Neutrophil (primary cell): Measurements from ENCODE around the gene ARID3B.

Experiments
- H3K27ac ChIP-seq: fragments of 200-600 bp; sonication (generic); 2 replicates; pipeline ENCODE4 v1.5.1; 2016; ENCODE audit warnings: mild to moderate bottlenecking, moderate library complexity
- H3K27me3 ChIP-seq: fragments of 200-600 bp; sonication (generic); 2 replicates; pipeline ENCODE4 v1.6.0; 2016; ENCODE audit warnings: mild to moderate bottlenecking
- H3K36me3 ChIP-seq: fragments of 200-600 bp; sonication (generic); 2 replicates; pipeline ENCODE4 v1.5.1; 2017
- H3K4me1 ChIP-seq, 2 experiments: fragments of 200-600 bp in 1 of 2; sonication (generic) in 1 of 2; 1 replicate in 1 of 2; 2 replicates in 1 of 2; pipeline versions ENCODE4 v1.5.1 to v1.6.1; 2013 to 2016; ENCODE audit warnings: low read depth in 1 of 2, low read length in 1 of 2, mild to moderate bottlenecking in 1 of 2, moderate library complexity in 1 of 2; ENCODE audit not compliant: control insufficient read depth in 1 of 2, insufficient read depth in 1 of 2
- H3K4me3 ChIP-seq, 2 experiments: fragments of 200-600 bp in 1 of 2; sonication (generic) in 1 of 2; 1 replicate in 1 of 2; 2 replicates in 1 of 2; pipeline ENCODE4 v1.5.1; 2013 to 2016; ENCODE audit warnings: low read depth in 1 of 2, low read length in 1 of 2, mild to moderate bottlenecking in 1 of 2, moderate library complexity in 1 of 2
- H3K9me3 ChIP-seq: fragments of 200-600 bp; sonication (generic); 2 replicates; pipeline ENCODE4 v1.5.1; 2016
- CTCF ChIP-seq: fragments of 200-600 bp; sonication (generic); IDR thresholded peaks from 2 replicates; pipeline ENCODE4 v1.5.1; 2016; ENCODE audit warnings: antibody characterized with exemption

ARID3B gene

GRCh38 chr15:74540761-74541493 is at the start of gene ARID3B:
ARID3B (plus strand) TSS chr15:74541220; CDS start chr15:74543937, 2,717 bp downstream.
- H3K4me1 ChIP-seq: peaks cover 43 to 49% of the 10 kb centered on the region in 2 experiments
- peak within 1 kb of the TSS; percentile 81 to 94 for H3K4me3 ChIP-seq
- no peaks in the 10 kb centered on the region for H3K27me3 ChIP-seq
- peak within 1 kb of the TSS; percentile 93 for H3K27ac ChIP-seq
- peak; percentile 21 for TF ChIP-seq CTCF
- H3K36me3 ChIP-seq: peaks cover 22% of the 10 kb centered on the region
- H3K9me3 ChIP-seq: no peaks in the 10 kb centered on the region

- H3K4me3 ChIP-seq: no peak overlapping the region
- no peak overlapping the region for H3K27ac ChIP-seq
- H3K4me1 ChIP-seq: no peaks in the 10 kb centered on the region
- H3K36me3 ChIP-seq: no peaks in the 10 kb centered on the region
- H3K27me3 ChIP-seq: no peaks in the 10 kb centered on the region
- H3K9me3 ChIP-seq: no peaks in the 10 kb centered on the region
- TF ChIP-seq CTCF: no peak
These were observed 44.4 kb upstream of the ARID3B start for GRCh38 chr15:74496648-74497047.

- Histone ChIP-seq H3K27me3 (no peaks in the 10 kb centered on the region), H3K4me1 (no peaks in the 10 kb centered on the region), H3K9me3 (no peaks in the 10 kb centered on the region), H3K27ac (no peak overlapping the region), H3K36me3 (no peaks in the 10 kb centered on the region), H3K4me3 (no peak overlapping the region)
- TF ChIP-seq CTCF: no peak
These were observed 43.4 kb upstream of the ARID3B start for GRCh38 chr15:74497584-74497983.

- no peak overlapping the region for H3K4me3 ChIP-seq
- no peaks in the 10 kb centered on the region for H3K4me1 ChIP-seq
- H3K36me3 ChIP-seq: no peaks in the 10 kb centered on the region
- H3K27me3 ChIP-seq: no peaks in the 10 kb centered on the region
- H3K27ac ChIP-seq: no peak overlapping the region
- no peak for TF ChIP-seq CTCF
- H3K9me3 ChIP-seq: no peaks in the 10 kb centered on the region
These were observed 41.7 kb upstream of the ARID3B start for GRCh38 chr15:74499366-74499765.

- no peaks in the 10 kb centered on the region for H3K36me3 ChIP-seq
- no peaks in the 10 kb centered on the region for H3K4me1 ChIP-seq
- no peak overlapping the region for H3K4me3 ChIP-seq
- no peaks in the 10 kb centered on the region for H3K9me3 ChIP-seq
- H3K27ac ChIP-seq: no peak overlapping the region
- no peak for TF ChIP-seq CTCF
- no peaks in the 10 kb centered on the region for H3K27me3 ChIP-seq
These were observed 40.6 kb upstream of the ARID3B start for GRCh38 chr15:74500401-74500800.
